GM03348 (cell line): ENCODE measurements around the gene CCL4.
"Not testable (repeated sequence)": the region's sequence is repeated elsewhere in the genome, so short reads cannot be mapped to it uniquely, and the experiment has no call there.

Experiments
- DNase-seq: peaks from one replicate; pipeline ENCODE4 v3.0.0; 2012; ENCODE audit warnings: low spot score

The CCL4 gene

DNA sequence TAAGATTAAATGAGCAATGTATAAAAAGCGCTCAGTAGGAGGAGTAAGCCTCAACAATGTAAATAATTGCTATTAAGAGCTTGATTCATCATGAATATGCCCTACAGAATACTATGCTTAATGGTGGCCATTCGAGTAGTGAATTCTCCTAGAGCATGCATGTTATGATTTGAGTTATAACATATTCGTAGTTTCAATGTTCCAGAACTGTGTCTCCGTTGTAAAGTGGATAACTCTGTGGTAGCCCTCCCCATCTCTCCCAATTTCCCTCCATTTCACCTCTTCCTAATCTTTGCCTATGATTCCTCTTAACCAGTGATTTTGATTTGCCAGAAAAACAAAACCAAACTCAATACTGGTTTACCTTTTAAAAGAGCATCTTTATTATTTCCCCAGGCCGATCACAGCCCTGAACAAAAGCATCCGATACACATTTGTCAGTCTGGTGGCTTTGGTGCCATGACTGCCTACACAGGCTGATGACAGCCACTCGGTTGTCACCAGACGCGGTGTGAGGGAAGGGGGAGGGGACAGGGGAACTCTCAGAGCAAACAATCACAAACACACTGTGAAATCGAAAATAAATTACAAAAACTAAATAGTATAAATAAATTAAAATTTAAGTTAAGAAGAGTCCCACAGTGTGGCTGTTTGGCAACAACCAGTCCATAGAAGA, 15.6 kb upstream of the CCL4 start:
- DNase-seq = not testable (repeated sequence)

DNA sequence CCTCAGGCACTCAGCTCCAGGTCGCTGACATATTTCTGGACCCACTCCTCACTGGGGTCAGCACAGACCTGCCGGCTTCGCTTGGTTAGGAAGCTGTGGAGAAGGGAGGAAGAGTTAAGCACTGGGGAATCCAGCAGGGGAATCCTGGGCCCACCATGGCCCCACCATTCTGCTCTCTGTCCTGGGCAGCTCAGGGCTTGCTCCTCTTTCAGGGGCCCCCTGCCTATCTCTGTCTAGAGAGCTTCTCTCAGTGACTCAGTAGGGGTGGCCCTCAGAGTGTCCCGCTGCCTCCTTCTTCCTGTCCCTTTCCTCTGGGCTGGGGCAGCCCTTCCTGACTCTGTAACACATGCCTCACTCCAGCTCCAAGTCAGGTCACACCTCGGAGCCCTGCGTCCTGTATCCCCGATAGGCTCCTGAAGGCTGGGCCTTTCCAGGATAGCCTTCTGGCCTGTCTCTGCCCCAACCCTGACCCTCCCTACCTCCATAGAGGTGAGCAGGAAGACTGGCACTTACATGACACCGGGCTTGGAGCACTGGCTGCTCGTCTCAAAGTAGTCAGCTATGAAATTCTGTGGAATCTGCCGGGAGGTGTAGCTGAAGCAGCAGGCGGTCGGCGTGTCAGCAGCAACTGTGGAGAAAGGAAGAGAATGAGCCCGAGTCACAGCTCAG, 14.8 kb upstream of the CCL4 start:
- no peak for DNase-seq

- no peak for DNase-seq
Measured at GRCh38 chr17:36089339-36089865, 14.2 kb upstream of the CCL4 start.

DNA sequence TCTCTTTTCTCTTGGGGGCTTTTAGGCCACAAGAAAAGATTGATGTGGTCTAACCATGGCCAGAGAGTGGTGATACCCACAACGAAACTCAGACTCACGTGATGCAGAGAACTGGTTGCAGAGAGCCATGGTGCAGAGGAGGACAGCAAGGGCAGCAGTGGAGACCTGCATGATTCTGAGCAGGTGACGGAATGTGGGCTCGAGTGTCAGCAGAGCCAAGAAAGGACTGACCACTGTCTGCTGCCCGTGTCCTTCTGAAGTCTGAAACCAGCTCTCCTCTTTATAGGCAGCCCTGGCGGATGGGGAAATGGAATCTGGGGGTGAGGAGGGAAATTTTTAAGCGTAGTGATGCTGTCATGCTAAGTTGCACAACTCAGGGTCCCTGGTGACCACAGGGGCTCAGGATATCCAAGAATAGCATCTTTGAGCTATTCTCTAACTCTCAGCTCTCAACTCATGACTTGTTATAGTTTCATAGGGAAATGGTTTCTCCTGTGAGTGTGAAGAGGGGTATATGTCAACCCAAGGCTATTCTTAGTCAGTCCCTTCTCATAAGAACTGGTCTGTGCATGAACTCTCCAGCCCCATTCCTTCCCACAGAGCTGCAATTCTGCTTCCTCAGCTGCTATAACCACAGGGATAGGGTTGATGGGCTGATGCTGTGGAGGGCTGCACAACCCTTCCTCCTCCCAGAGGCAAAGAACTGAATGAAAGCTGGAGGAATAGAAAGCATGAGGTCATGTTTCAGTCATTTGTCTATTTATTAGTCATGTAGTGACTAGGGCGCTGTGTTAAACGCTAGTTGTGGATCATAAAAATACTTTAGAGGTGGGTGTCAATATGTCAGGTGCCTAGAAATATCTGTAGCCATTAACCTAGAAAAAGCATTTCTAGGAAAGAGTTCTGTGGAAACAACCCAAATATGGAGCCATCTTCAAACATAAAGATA, 13.5 kb upstream of the CCL4 start, which contains the start of gene CCL3:
TSS of gene CCL3 (minus strand) at position 256 of the 949 bp plus-strand sequence. CDS start at position 171, 85 bp downstream.
- DNase-seq = no peak

- no peak for DNase-seq
Measured at GRCh38 chr17:36092230-36092629, 11.4 kb upstream of the CCL4 start.

DNA sequence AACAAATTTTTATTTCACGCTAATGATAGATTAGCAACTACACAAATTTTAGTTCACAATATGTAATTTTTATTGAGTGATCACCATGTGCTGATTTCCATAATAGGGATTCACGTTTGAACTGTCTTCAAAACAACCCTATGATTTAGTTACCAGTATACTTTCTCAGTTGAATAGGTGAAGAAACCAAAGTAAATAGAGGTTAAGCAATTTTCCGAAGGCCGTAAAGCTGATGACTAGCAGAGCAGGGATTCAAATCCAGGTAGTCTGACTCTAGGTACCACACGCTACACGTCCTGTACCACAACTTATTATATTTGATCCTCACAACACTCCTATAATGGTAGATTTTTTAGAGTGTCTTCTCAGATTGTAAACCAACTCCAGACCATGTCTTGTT, 10.9 kb upstream of the CCL4 start:
- not testable (repeated sequence) for DNase-seq

GRCh38 chr17:36094232-36094631, 9.4 kb upstream of the CCL4 start:
- no peak for DNase-seq

DNA sequence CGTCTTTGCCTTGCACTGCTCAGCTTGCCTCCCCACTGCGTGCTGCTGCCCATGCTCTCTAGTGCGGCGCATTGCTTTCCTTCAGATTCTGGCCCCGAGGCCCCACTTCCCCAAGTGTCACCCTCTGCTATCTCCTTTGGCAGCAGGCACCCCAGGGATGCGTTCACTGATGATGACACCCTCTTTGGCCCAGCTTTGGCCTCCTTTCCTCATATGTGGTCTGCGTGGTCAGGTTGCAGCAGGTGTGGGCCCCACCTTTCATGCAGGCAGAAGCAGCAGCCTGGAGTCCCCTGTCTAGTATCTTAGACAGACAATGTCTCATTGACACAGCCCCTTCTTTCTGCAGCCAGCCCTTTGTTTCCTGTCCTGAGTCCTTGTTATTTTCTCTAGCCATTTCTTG, 8.9 kb upstream of the CCL4 start:
- DNase-seq = no peak

- no peak for DNase-seq
Measured at GRCh38 chr17:36095992-36096391, 7.6 kb upstream of the CCL4 start.

- not testable (repeated sequence) for DNase-seq
Measured at GRCh38 chr17:36099004-36099403, 4.6 kb upstream of the CCL4 start.

DNA sequence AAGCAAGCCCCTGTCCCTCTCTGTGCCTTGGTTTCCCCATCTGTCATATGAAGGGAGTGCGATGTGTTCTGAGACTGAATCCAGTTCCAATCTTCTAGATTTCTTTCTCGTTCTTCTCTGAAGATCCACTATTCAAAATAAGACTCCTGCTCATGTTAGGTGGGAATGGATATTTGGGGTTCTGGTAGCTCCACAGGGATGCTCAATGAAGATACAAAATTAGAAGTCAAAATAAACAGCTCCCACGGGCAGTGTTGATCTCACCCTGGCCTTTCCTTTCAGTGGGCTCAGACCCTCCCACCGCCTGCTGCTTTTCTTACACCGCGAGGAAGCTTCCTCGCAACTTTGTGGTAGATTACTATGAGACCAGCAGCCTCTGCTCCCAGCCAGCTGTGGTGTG, 619 bp downstream of the CCL4 start:
- DNase-seq = not testable (repeated sequence)

DNA sequence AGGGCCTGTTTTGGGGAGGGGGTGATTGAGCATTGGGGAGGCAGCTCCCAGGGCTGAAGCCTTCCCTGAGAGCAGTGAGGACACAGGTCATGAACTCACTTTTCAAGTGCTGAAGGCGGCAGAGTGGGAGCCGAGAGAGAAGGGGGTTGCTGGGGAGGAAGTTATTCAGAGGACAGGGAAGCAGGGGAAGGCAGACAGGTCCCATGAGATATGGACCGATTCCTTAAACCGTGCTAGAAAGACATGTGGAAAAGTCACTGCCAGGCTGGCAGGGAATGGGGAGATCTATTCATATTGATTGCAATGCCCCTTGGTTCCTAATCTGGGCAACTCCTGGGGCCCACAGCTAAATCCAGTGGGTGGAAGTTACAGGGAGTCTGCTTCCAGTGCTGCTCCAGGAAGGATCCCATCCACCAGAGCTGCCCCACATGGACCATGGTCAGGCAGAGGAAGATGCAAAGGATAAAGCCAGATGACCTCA, 1.1 kb downstream of the CCL4 start:
- no peak for DNase-seq

GRCh38 chr17:36105781-36106492, 2.3 kb downstream of the CCL4 start:
- DNase-seq = no peak

DNA sequence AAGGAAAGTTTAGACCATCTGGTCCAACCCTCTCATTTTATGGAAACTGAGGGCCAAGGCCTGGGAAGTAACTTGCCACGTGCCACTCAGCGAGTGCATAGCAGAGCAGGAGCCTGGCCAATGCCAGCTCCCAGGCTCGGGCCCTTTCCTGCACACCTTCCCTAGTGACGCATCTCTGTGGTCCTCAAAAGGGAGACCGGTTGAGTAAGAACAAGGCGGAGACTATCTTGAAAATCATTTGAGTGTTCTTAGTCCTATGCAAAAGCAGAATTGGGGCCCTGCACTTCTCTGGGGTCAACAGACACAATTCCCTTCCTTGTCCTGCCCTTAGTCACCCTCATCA, 2.8 kb downstream of the CCL4 start:
- DNase-seq = no peak

DNA sequence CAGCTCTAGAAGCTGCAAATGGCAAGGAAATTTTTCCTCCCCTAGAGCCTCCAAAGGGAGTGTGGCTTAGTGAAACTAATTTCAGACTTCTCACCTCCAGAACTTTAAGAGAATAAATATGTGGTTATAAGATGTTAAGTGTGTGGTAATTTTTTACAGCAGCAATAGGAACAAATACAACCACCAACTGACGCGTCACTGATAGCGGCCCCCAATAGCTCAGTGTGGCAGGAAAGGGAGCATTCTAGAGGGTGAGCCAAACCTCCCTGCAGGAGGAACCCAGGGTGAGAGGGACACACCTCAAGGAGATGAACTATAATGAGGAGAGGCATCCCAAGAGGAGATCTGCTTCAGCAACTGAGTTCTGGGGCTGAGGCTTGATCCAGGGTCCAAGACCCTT, 4.0 kb downstream of the CCL4 start:
- DNase-seq = no peak

GRCh38 chr17:36108265-36108664, 4.6 kb downstream of the CCL4 start:
- not testable (repeated sequence) for DNase-seq

DNA sequence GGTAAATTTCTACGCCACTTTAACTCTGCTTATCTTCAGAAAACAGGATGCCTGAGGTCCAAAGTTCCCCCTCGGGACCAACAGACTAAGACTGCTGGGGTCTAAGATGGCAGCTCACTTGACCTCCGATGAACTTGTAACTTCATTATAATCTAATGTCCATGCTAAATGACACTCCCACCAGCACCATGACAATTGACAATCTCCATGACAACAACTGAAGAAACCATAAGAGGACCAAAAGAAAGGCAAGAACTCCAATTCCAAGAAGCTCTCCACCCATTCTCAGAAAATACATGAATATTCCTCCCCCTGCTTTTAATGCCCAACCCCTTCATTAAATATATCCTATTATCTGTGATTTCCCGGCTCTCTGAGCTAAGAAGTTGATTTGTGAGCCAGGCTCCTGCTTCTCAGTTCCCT, 7.5 kb downstream of the CCL4 start:
- no peak for DNase-seq

- no peak for DNase-seq
Measured at GRCh38 chr17:36112572-36112971, 8.9 kb downstream of the CCL4 start.

- not testable (repeated sequence) for DNase-seq
Measured at GRCh38 chr17:36113131-36113530, 9.5 kb downstream of the CCL4 start.

DNA sequence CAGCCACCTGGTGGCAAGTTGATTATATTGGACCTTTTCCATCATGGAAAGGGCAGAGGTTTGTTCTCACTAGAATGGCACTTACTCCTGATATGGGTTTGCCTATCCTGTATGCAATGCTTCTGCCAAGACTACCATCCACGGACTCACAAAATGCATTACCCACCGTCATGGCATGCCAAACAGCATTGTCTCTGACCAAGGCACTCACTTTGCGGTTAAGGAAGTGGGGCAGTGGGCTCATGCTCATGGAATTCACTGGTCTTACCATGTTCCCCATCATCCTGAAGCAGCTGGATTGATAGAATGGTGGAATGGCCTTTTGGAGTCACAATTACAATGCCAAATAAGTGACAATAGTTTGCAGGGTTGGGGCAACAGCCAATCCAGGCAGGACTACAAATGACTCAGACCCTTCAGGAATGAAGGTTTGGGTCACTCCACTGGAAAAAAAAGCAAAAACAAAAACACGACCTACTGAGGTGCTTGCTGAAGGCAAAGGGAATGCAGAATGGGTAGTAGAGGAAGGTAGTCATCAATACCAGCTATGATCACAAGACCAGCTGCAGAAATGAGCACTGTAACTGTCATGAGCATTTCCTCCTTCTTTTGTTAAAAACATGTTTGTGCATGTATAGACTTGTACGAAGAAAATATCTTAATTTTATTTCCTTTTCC, 11.5 kb downstream of the CCL4 start:
- DNase-seq = not testable (repeated sequence)

- not testable (repeated sequence) for DNase-seq
Measured at GRCh38 chr17:36115649-36115977, 12.0 kb downstream of the CCL4 start.
